Heart left ventricle (tissue), 13 donors: ENCODE data around the gene AZIN2.

Experiments
- POLR2A ChIP-seq, 2 donors: fragments of 450-650 bp; IDR thresholded peaks; one replicate each; pipeline ENCODE4 v1.6.1; 2017; ENCODE audit warnings: antibody characterized with exemption in 2 of 2, mild to moderate bottlenecking in 2 of 2, moderate library complexity in 2 of 2
- TF ChIP-seq, protein P1 (sequence below), 12 donors: fragments of 200-600 bp; sonication (generic) in 4 of 12; IDR thresholded peaks; one replicate each; pipeline versions ENCODE4 v1.5.0 to v1.8.0; 2018 to 2022; ENCODE audit warnings: antibody characterized with exemption in 12 of 12, mild to moderate bottlenecking in 5 of 12
- donor health status: ischemic (EF 13 %, LVEDD 7.1; RV severe dilation, severe dysfunction).
- donor health status: DM: no; HTN: yes; CAD: no.
- donor health status: DM: no; HTN: no; CAD: no.
- donor health status: ischemic (EF 25% LVEDD 6.9; RV normal size, moderate dysfunction).
- donor health status: ischemic (EF 25% LVEDD 5.7; RV mildly dilated, moderate dysfunction).
- donor health status: ischemic (EF 35%, LVEDD 5.7; RV mildly dilated, moderate dysfunction).
- donor health status: nonischemic (EF 11% LVEDD 7.7; RV severe dilation, severe dysfunction).
- donor health status: DM: yes; HTN: yes; CAD: no.
- donor health status: PGD.
- donor health status: ischemic (EF 29% LVEDD 5.4; RV normal size, mild dysfunction).
- donor health status: nonischemic (EF 23%, LVEDD 6.1; RV moderate dilation, normal function).

DNA sequence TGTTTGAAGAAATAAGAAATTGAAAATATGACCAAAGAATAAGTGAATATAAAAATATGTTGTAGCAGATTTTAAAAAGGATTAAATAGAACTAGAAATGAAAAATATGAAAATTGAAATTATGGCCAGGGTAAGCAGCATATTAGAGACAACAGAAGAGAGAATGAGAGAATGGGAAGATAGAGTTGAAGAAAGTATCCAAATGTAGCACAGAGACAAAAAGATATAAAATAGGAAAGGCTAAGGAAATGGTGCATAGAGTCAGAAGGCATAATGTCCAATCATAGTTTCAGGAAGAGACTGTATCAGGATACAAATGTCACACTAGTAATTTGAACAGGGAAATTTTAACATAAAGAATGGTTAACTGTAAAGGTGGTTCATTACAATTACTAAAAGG lies 29.5 kb downstream of the AZIN2 start:
- TF ChIP-seq, protein P1, sequence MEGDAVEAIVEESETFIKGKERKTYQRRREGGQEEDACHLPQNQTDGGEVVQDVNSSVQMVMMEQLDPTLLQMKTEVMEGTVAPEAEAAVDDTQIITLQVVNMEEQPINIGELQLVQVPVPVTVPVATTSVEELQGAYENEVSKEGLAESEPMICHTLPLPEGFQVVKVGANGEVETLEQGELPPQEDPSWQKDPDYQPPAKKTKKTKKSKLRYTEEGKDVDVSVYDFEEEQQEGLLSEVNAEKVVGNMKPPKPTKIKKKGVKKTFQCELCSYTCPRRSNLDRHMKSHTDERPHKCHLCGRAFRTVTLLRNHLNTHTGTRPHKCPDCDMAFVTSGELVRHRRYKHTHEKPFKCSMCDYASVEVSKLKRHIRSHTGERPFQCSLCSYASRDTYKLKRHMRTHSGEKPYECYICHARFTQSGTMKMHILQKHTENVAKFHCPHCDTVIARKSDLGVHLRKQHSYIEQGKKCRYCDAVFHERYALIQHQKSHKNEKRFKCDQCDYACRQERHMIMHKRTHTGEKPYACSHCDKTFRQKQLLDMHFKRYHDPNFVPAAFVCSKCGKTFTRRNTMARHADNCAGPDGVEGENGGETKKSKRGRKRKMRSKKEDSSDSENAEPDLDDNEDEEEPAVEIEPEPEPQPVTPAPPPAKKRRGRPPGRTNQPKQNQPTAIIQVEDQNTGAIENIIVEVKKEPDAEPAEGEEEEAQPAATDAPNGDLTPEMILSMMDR (IDR thresholded peaks at IDR 0.05): no peak
- no peak for TF ChIP-seq POLR2A (IDR thresholded peaks at IDR 0.05)
